Fibroblast of skin of back (primary cell): ENCODE data around the gene THY1.
"Not testable (repeated sequence)": the region's sequence is repeated elsewhere in the genome, so short reads cannot be mapped to it uniquely, and the experiment has no call there.

Experiments
- DNase-seq: peaks from one replicate; pipeline ENCODE4 v3.0.0-alpha.2; 2013

Gene THY1

DNA sequence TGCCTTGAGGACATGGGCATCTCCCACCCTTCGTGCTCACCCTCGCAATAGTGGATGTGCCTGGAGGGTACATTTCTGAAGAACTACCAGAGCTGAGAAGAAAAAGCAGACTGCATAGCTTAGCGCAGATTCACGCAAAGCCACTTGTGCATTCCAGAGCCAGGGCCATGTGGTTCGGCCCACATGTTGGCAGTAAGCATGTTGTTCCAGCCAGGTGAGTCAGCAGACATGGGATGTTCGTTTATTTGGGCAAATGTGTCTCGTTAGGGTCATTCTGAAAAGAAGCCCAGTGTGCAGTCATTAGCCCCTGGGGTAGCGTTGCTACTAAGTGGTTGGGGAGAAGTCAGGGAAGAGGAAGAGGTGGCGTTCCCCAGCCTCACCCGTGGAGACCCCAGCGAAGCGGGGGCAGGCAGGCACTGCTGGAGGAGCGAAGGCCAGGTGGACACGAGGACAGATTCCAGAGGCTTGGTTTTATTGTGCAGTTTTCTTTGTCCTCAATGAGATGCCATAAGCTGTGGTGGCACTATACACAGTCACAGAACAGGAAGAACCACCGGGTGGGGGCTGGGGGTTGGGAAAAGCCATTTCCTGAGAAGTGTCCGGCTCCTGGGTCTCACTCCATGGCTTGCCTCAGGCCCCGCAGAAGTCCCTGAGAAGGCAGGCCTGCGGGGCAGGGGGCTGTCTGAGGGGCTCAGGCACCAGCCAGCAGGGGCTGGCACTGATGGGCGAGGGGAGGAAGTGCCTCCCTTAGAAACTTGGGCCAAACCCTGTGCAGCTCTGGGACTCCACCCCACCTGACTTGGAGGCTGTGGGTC is 5.0 kb downstream of the THY1 start:
- peak; percentile 91 for DNase-seq

DNA sequence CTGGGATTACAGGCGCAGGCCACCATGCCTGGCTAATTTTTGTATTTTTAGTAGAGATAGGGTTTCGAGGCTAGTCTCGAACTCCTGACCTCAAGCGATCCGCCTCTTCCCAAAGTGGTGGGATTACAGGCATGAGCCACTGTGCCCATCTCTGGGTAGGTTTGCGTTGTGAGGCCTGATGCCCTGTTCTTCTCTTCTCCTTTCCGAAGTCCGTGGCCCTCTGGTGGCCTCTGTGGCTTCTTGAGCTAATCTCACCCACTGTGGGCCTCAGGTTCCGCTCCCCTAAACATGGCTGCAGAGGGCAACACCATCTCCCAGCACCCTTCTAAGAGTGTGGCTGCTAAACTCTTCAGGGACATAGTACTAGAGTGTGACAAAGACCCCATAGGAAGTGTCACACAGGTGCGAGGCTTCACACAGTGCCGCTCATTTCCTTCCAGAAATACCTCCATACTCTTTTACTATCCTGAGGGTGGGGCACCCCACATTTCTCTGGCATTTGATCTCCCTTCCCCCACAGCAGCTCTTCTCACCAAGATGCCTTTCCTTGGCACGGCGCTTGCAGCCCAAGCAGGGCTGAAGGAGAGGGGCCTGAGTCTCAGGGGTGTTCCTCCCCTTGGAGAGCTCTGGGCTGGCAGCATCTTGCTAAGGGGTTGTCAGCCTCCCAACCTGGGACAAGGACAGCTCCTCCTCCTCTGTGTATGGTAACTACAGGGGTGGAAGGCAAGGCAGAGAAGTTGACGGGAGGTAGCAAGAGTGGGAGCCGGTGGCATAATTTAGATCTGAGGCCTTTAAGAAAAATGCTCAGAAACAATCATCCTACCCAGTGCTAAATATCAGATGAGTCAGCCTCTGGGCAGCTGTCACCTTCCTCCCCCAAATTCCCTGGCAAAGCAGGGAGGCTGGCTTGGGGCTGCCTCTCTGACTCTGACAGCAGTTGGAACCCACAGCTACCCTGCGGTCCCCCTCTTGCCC is 6.1 kb downstream of the THY1 start:
- DNase-seq, result peak; percentile 75

DNA sequence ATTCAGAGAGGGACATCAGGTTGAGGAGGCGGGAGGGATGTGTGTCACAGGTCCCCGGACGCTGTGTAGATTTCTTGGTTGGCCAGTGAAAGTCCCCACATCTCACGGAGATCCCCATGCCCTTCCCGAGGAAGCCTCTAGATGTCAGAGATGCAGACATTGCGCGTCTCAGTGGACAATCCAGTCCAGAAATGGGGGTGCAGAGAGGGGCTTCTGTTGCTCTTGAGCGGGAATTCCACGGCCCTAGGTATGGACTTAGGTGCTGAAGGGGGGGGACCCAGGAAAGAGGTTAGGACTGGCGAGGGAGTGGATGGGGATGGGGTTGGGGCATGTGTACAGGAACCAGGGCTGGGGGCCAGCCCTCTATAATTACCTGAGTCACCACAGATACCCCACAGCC is 7.0 kb downstream of the THY1 start:
- DNase-seq, result no peak

DNA sequence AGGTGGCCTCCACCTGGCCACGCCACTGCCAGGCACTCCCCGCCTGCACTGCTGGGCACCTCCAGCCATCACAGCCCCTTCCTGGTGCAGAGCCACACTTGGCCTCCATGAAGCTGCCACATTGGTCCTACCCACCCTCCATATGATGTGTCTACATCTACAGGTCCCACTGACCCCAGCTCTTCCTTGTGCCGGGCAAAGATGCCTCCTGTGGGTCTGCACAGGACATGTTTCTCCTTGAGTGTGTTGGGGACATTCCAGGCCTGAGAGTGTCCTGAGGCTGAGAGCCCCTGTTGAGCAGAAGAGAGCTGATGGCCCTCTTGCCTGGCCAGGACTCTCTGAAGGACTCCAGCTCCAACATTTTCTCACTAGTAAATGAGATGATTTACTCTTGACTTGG is 7.5 kb downstream of the THY1 start:
- no peak for DNase-seq

DNA sequence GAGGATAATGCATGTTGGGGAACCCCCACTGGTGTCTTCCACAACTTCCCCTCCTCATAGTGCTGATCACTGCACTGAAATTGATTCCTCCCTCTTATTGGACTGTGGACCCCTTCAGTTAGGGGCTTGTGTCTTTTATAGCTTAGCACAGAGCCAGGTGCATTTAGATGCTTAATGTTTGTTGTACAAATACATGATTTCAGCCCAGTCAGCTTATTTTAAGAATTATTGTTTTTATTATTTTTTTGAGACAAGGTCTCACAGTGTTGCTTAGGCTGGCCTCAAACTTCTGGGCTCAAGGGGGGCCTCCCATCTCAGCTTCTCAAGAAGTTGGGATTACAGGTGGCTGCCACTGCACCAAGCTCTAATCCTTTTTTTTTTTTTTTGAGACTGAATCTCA is 8.2 kb downstream of the THY1 start:
- DNase-seq, result no peak

DNA sequence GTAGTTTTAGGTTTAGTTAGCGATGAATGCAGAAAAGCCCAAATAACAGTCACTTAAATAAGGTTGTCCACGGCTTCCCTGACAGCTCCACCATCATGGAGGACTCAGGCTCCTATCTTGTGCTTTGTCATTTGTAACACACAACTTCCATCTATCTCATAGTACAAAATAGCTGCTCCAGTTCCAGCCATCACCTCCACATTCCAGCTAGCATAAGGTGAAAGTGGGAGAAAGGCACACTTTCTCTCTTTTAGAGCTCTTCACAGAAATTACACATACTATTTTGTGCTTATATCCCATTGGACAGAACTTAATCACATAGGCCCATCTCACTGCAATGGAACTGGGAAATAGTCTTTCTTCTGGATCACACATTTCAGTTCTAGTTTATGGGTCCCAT is 8.7 kb downstream of the THY1 start:
- DNase-seq, result no peak

DNA sequence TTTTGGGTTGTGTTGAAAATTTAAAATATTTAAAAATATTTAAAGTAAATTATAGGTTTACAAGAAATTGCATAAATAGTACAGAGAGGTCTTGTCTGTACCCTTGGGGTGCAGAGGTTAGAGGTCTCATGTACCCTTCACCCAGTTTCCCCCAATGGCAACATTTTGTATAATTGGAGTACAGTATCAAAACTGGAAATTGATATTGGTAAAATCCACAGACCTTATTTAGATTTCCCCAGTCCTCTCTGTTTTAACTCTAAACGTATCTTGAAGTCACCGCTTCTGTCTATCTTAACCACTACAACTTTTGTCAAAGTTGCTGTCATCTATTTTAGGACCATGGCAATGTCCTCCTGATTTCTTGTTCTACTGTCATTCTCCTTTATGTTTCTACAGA is 10.9 kb downstream of the THY1 start:
- no peak for DNase-seq

DNA sequence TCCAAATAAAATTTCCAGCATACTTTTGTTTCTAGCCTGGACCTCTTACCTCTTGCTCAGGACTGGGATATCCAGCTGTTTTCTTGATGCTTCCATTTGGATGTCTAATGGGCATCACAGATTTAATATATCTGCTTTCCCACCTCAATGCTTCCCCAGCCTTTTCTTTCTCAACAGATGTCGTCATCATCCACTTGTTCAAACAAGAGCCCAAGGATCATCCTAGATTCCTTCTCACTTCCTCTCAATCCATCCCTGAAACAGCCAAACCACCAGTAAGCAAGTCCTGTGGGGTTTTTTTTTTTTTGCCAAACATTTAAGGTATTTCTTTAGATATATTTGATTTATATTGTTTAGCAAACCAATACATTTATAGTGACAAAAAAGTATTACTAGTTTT is 12.5 kb downstream of the THY1 start:
- DNase-seq, result no peak

DNA sequence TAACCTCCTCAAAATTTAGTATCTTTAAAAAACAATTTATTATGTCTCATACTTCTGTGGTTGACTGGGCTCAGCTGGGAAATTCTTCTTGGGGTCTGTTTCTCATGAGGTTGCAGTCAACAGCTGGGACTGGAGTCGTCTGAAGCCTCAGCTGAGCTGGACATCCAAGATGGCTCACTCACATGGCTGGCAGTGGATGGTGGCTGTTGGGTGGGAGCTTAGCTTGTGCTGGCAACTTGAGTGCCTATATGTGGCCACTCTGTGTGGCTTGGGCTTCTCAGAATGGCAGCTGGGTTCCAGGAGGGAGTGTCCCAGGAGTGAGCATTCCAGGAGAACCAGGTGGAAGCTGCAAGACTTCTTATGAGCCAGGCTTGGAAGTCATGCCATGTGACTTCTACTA is 13.2 kb downstream of the THY1 start:
- DNase-seq, result no peak

DNA sequence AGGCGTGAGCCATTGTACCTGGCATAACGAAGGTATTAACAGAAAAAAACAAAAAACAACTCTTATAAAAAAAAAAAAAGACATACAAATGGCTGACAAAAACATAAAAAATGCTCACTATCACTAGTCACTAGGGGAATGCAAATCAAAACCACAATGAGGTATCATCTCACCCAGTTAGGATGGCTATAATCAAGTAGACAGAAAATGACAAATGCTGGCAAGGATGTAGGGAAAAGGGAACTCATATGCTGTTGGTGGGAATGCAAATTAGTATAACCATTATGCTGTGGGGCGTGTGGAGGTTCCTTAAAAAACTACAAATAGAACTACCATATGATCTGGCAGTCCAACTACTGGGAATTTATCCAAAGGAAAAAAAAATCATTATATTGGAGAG is 17.0 kb downstream of the THY1 start:
- peak; percentile 27 for DNase-seq

DNA sequence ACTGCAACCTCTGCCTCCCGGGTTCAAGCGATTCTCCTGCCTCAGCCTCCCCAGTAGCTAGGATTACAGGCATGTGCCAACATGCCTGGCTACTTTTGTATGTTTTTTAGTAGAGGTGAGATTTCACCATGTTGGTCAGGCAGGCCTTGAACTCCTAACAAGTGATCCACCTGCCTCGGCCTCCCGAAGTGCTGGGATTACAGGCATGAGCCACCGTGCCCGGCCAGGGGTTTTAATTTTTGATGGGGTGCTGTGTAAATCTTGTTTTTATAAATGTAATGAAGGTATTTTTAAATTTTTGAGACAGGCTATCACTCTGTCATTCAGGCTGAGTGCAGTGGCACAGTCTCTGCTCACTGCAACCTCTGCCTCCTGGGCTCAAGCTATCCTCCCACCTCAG is 17.5 kb downstream of the THY1 start:
- not testable (repeated sequence) for DNase-seq

DNA sequence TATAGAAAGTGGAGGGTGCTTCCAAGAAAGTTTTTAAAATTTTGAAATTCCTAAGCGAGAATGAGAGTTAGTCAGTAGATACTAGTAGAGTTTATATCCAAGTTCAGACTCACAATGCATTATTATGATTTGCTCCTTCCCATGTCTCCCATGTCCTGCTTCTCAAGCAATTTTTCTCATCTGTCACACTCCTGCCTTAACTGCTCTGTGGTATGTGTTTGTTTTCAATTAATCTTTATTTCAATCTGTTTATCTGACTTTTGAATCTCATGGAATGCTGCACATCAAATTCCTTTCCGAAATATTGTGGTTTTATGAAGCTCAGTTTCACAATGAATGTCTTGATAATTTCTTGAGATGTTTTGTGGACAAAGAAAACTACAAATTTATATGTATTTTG is 18.1 kb downstream of the THY1 start:
- DNase-seq, result peak; percentile 20

DNA sequence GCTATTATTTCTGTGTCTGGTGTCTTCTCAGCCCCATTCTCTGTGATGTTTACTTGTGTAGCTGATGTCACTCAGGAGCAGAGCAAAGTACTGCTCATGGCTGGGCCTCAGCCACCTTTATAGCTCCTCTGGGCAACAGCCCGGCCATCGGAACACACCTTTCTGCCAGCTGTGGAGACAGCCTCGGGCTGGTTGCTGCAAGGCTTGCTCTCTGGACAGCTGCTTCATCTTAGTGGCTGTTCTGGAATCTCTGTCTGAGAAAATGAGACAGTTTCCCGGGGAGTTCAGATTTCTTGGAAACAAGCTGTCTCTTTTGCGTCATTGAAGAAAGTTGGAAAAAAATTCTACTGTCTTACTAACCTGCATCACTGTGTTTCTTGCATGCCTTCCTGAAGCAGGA is 20.0 kb downstream of the THY1 start:
- DNase-seq, result no peak

DNA sequence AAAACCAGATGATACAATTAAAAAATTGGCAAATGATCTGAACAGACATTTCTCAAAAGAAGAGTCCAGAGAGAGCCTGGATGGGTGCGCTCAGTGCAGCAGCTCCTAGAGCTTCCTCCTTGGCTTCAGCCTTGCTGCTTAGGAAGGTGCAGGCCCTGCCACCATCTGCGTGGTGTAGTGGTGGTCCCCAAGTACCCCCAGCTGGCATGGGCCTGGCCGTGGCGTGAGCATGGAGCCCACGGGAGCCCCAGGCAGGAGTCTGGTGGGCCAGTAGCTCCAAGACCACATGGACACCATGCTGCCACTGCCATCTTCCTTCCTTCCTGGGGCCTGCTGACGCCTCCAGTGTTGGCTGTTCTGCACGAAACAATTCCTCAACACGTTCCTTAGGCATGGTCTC is 20.5 kb downstream of the THY1 start:
- DNase-seq, result no peak

DNA sequence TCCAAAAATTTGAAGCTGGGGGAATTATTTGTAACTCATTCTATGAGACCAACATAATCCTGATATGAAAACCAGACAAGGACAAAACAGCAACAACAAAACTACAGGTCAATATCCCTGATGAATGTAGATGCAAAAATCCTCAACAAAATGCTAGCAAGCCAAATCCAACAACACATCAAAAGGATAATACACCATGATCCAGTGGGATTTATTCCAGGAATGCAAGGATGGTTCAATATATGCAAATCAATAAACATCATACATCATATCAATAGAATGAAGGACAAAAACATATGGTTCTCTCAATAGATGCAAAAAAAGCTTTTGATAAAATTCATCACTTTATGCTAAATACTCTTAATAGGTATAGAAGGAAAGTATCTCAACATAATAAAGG is 22.1 kb downstream of the THY1 start:
- no peak for DNase-seq

DNA sequence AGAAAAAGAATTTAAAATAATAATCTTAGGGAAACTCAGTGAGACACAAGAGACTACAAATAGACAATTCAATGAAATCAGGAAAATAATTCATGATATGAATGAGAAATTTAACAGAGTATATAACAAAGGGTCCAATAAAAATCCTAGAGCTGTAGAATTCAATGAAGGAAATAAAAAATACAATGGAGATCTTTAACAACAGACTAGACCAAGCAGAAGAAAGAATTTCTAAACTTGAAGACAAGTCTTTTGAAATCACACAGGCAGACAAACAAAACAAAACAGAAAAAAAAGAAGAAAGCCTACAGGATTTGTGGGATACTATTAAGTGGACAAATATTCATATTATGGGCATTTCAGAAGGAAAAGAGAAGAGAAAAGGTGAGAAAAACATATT is 25.2 kb downstream of the THY1 start:
- DNase-seq, result no peak

DNA sequence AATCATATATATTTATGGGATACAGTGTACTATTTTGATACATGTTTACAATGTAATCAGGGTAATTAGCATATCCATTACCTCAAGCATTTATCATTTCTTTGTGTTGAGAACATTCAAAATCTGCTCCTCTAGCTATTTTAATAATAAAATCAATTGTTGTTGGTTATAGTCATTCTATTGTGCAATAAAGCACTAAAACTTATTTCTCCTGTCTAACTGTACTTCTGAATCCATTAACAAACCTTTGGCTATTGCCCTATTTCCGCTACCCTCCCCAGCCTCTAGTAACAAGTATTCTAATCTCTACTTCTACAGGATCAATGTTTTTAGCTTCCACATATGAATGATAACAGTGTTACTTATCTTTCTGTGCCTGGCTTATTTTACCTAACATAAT is 26.1 kb downstream of the THY1 start:
- no peak for DNase-seq

DNA sequence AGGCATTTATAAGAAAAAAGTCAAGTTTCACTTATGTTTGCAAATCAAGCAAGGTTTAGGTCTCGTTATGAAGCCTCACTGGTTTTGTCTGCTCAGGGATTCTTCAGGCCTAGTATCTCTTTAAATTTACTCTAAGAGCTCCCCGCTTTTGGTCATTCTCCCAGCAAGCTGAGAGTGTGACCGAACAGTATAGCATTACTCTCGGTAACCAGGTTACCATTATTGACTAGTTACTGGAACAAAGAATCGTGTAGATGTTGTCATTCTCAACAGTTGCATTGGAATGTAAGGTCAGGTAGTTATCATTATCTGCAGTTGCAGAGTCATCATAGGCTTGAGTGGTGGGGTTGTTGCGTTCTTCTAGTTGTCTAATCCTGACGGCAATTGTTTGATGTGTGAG is 31.7 kb downstream of the THY1 start:
- no peak for DNase-seq

DNA sequence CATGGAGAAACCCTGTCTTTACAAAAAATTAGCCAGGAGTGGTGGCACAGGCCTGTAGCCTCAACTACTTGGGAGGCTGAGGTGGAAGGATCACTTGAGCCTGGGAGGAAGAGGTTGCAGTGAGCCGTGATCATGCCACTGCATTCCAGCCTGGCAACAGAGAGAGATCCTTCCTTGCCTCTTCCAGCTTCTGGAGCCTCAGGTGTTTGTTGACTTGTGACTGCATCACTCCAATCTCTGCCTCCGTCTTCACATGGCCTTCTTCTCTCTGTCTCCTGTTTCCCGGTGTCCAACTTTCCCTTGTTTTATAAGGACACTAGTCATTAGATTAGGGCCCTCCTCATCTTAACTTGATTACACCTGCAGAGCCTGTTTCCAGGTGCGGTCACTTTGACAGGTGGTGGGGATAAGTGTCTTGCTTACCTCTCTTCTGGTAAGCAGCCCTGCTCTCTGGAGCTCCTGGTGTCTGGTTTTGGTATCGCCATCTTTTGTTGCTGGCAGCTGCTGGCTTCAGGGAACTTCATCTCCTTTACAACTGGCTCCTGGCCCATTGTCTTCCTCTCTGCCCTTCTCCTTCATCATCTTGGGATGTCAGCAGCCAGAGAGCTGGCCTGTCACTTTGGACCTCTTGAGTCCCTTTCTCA is 33.2 kb downstream of the THY1 start:
- DNase-seq, result no peak

DNA sequence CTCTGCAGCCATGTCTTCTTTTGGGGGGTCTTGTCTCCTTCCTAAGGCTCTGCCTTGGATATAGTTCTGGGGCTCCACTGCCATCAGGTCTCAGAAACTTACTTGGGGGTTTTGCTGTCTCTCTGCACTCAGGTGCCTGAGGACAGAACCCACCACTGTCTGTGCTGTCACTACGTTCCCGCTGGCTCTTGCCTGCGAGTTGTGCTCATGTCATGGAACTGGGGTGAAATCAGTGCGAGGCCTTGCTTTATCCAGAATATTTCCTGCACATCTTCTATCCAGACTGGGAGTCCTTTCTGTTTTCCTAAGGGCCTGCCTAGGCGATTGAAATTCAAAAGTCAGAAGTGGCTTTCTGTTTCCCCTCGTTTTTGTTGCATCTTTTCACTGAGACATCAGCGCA is 34.9 kb downstream of the THY1 start:
- DNase-seq, result no peak

DNA sequence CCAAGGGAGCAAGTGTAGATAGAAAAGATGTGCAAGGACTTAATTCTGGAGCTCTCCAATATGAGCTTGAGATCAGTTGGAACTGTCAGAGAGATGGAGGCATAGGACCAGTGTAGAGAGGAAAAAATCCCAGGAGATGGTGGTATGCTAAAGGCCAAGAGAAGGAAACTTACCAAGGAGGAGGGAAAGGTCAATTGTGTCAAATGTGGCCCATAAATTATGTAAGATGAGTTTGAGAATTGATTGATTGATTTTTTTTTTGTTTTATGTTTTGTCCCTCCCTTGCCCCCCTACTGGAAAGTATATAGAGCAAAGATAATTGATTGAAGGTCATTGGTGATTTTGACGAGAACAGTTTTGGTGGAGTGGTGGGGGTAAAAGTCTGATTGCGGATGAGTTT is 38.6 kb downstream of the THY1 start:
- no peak for DNase-seq

DNA sequence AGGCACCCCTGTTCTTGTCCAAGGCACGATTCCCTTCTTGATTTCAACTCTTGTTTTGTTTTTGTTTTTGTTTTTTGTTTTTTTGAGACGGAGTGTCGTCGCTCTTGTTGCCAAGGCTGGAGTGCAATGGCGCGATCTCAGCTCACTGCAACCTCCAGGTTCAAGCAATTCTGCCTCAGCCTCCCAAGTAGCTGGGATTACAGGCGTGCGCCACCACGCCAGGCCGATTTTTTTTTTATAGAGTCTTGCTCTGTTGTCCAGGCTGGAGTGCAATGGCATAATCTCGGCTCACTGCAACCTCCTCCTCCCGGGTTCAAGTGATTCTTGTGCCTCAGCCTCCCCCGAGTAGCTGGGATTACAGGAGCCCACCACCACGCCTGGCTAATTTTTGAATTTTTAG is 40.5 kb downstream of the THY1 start:
- DNase-seq, result not testable (repeated sequence)

DNA sequence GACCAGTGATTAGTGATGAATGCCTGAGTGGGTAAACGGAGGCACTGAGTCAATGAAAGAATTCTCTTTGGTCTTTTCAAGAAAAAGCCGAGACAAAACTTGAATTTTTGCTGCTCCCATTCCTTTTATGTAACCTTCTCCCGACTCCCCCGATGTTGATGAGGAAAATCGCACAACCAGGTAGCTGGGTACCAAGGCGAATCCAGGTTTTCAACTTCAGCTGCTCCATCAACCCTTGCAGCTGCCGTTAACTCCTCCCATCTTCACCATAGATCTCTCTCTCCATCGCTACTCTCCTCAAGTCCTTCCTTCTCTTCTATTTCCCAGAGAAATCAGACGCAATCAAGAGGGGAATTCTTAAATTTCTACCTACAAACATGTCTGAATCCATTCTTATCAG is 40.9 kb downstream of the THY1 start:
- no peak for DNase-seq
